ENCODE data around the gene RFFL.
"Not testable (repeated sequence)": the region's sequence is repeated elsewhere in the genome, so short reads cannot be mapped to it uniquely, and the experiment has no call there.

The RFFL gene

DNA sequence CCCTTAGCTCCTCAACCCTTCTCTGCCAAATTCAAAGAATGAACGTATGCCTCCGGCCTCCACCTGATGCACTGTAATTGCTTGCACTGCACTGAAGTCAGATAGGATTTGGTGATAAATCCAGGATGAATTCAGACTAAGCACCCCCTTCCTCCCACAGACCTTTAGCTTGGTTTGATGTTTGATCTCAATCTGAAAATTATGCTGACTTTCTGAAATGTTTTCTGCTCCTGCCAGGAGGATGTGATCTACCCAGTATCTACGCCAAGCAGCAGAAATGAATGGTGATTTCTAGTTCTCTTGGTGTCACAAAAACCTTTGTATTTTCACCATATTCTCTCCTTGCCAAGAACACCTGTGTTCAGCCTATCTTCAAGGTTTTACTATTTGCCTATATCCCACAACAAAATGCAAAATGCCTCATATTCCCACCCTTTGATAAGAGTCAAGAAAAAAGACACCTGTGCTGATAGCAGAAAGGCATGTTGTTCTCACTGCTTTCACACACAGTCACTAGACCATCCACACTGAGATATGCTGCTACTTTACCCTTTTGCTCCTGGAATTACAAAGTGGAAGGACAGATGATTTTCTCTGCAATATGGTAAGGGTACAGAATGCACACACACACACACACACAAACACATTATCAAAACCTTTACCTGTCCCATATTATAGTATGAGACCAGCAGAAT lies 14.7 kb downstream of the RFFL start:
- Histone ChIP-seq H3K9me3 (ENCODE audit: control insufficient read depth, insufficient read depth, low read length) (no peaks in the 10 kb centered on the region), H3K9ac (ENCODE audit: low read depth, low read length) (no peak overlapping the region), H3K36me3 (ENCODE audit: insufficient read depth, low read length) (no peaks in the 10 kb centered on the region), H3K4me1 (ENCODE audit: insufficient read depth, low read length) (peaks cover 15% of the 10 kb centered on the region)

DNA sequence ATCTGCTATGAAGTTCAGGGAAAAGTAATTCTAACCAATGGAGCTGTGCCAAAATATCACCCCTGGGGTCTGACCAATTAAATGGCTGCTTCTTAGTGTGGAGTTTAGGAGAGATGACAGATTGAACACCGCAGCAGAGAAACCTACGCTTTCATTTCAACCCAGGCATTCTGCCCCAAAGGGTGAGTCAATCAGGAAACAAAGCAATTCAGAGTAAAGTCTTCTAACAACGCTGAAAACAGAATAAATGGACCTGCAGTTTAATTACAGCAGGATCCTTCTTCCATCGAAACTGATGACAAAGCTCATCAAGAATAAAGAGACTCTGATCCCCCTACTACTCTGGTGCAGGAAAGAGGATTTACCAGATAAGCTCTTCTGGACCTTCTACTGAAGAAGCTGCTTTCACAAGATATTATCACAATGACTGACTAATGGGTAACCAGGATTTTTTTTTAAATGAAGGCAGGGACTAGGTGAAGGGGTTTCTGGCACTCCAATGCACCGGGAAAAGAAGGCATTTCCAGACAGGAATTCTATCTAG lies 16.7 kb downstream of the RFFL start:
- H3K9me3 ChIP-seq (ENCODE audit: control insufficient read depth, insufficient read depth, low read length) = no peaks in the 10 kb centered on the region
- H3K9ac ChIP-seq (ENCODE audit: low read depth, low read length) = no peak overlapping the region
- no peaks in the 10 kb centered on the region for H3K36me3 ChIP-seq (ENCODE audit: insufficient read depth, low read length)
- H3K4me1 ChIP-seq (ENCODE audit: insufficient read depth, low read length) = peaks cover 7% of the 10 kb centered on the region; the same call in 1 of the 2 replicates

DNA sequence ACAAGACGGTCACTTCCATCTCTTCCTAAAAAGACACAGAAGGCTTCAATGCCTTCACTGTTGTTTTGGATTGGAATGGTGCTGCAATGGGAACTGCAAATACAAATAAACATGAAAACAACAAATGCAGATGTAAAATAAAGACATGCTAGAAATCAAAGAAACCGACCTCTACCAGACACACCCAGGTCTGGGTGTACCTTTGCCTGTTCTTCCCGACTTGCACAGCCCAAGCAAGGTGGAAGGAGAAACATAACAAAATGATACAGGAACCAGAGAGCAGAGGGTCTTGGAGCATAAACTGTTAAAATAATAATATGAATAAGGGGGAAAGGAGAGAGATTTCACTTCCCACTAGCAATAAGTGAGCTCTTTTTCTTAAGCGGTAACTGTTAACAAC lies 17.3 kb downstream of the RFFL start:
- no peak overlapping the region for H3K9ac ChIP-seq (ENCODE audit: low read depth, low read length)
- H3K9me3 ChIP-seq (ENCODE audit: control insufficient read depth, insufficient read depth, low read length) = no peaks in the 10 kb centered on the region
- H3K36me3 ChIP-seq (ENCODE audit: insufficient read depth, low read length) = no peaks in the 10 kb centered on the region
- 0 out of 2 replicates have a peak, but pooled peaks cover 5% of the 10 kb centered on the region for H3K4me1 ChIP-seq (ENCODE audit: insufficient read depth, low read length)

DNA sequence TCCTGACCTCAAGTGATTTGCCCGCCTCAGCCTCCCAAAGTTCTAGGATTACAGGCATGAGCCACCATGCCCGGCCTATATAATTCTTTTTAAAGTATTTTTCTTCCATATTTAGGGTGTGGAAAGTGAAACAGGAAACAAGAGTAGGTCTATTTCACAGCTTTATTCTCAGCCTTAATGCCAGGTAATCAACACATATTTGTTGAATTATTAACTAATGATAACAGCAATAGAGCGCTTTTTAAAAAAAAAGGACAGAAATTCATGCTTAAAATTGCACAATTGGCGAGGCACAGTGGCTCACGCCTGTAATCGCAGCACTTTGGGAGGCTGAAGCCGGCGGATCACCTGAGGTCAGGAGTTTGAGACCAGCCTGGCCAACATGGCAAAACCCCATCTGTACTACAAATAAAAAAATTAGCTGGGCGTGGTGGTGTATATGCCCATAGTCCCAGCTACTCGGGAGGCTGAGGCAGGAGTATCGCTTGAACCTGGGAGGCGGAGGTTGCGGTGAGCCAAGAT lies 18.0 kb downstream of the RFFL start:
- H3K36me3 ChIP-seq (ENCODE audit: insufficient read depth, low read length); H3K4me1 ChIP-seq (ENCODE audit: insufficient read depth, low read length); H3K9ac ChIP-seq (ENCODE audit: low read depth, low read length); H3K9me3 ChIP-seq (ENCODE audit: control insufficient read depth, insufficient read depth, low read length): not testable (repeated sequence)

DNA sequence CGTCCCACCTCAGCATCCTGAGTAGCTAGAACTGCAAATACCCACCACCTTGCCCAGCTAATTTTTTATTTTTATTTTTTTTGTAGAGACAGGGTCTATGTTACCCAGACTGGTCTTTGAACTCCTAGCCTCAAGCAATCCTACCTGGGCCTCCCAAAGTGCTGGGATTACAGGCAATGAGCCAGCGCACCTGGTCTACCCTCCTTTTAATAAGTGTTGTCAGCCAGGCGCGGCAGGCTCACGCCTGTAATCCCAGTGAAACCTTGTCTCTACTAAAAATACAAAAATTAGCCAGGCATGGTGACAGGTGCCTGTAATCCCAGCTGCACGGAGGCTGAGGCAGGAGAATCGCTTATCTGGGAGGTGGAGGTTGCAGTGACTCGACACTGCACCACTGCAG lies 19.3 kb downstream of the RFFL start:
- H3K4me1 ChIP-seq (ENCODE audit: insufficient read depth, low read length) = 0 out of 2 replicates have a peak, but pooled peaks cover 5% of the 10 kb centered on the region
- H3K9ac ChIP-seq (ENCODE audit: low read depth, low read length) = no peak overlapping the region
- H3K36me3 ChIP-seq (ENCODE audit: insufficient read depth, low read length) = no peaks in the 10 kb centered on the region
- H3K9me3 ChIP-seq (ENCODE audit: control insufficient read depth, insufficient read depth, low read length) = no peaks in the 10 kb centered on the region

- H3K4me1 ChIP-seq (ENCODE audit: insufficient read depth, low read length) = no peaks in the 10 kb centered on the region
- H3K9ac ChIP-seq (ENCODE audit: low read depth, low read length) = no peak overlapping the region
- no peaks in the 10 kb centered on the region for H3K9me3 ChIP-seq (ENCODE audit: control insufficient read depth, insufficient read depth, low read length)
- no peaks in the 10 kb centered on the region for H3K36me3 ChIP-seq (ENCODE audit: insufficient read depth, low read length)
Observed at GRCh38 chr17:35041390-35041789, 22.1 kb downstream of the RFFL start.

DNA sequence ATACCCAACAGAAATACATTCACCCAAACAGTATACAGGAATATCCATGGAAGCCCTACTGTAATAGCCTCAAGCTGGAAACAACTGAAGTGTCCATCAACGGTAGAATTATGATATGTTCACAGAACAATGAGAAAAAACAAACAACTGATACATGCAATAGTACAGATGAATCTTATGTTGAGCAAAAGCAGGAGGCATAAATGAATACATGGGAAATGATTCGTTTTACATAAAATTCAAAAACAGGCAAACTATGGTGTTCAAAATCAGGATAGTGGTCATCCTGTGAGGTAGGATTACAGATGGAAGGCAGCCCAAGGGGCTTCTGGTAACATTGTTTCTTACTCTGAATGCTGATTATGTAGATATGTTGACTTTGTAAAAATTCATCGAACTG lies 25.1 kb downstream of the RFFL start:
- Histone ChIP-seq H3K4me1 (ENCODE audit: insufficient read depth, low read length) (no peaks in the 10 kb centered on the region), H3K9me3 (ENCODE audit: control insufficient read depth, insufficient read depth, low read length) (no peaks in the 10 kb centered on the region), H3K36me3 (ENCODE audit: insufficient read depth, low read length) (no peaks in the 10 kb centered on the region), H3K9ac (ENCODE audit: low read depth, low read length) (no peak overlapping the region)

- no peak overlapping the region for H3K9ac ChIP-seq (ENCODE audit: low read depth, low read length)
Observed at GRCh38 chr17:35030780-35031179, 32.7 kb downstream of the RFFL start.

GRCh38 chr17:35028531-35029262 lies 34.8 kb downstream of the RFFL start:
- Histone ChIP-seq H3K4me1 (ENCODE audit: insufficient read depth, low read length) (no peaks in the 10 kb centered on the region), H3K36me3 (ENCODE audit: insufficient read depth, low read length) (no peaks in the 10 kb centered on the region), H3K9ac (ENCODE audit: low read depth, low read length) (no peak overlapping the region), H3K9me3 (ENCODE audit: control insufficient read depth, insufficient read depth, low read length) (no peaks in the 10 kb centered on the region)

More at GRCh38 chr17:35030780-35031179, 32.7 kb downstream of the RFFL start:
- H3K4me1 ChIP-seq (ENCODE audit: insufficient read depth, low read length) = no peaks in the 10 kb centered on the region
- H3K36me3 ChIP-seq (ENCODE audit: insufficient read depth, low read length) = no peaks in the 10 kb centered on the region
- no peaks in the 10 kb centered on the region for H3K9me3 ChIP-seq (ENCODE audit: control insufficient read depth, insufficient read depth, low read length)

- not testable (repeated sequence) for H3K36me3 ChIP-seq (ENCODE audit: insufficient read depth, low read length); H3K4me1 ChIP-seq (ENCODE audit: insufficient read depth, low read length); H3K9me3 ChIP-seq (ENCODE audit: control insufficient read depth, insufficient read depth, low read length)
Observed at GRCh38 chr17:35028097-35028496, 35.4 kb downstream of the RFFL start.

GRCh38 chr17:35025541-35025940 lies 38.0 kb downstream of the RFFL start:
- no peaks in the 10 kb centered on the region for H3K4me1 ChIP-seq (ENCODE audit: insufficient read depth, low read length)
- no peaks in the 10 kb centered on the region for H3K9me3 ChIP-seq (ENCODE audit: control insufficient read depth, insufficient read depth, low read length)
- no peaks in the 10 kb centered on the region for H3K36me3 ChIP-seq (ENCODE audit: insufficient read depth, low read length)
- no peak overlapping the region for H3K9ac ChIP-seq (ENCODE audit: low read depth, low read length)

More at GRCh38 chr17:35028097-35028496, 35.4 kb downstream of the RFFL start:
- H3K9ac ChIP-seq (ENCODE audit: low read depth, low read length) = not testable (repeated sequence)

- Histone ChIP-seq H3K36me3 (ENCODE audit: insufficient read depth, low read length) (no peaks in the 10 kb centered on the region), H3K4me1 (ENCODE audit: insufficient read depth, low read length) (no peaks in the 10 kb centered on the region), H3K9me3 (ENCODE audit: control insufficient read depth, insufficient read depth, low read length) (no peaks in the 10 kb centered on the region), H3K9ac (ENCODE audit: low read depth, low read length) (no peak overlapping the region)
Observed at GRCh38 chr17:35023538-35023937, 40.0 kb downstream of the RFFL start.

DNA sequence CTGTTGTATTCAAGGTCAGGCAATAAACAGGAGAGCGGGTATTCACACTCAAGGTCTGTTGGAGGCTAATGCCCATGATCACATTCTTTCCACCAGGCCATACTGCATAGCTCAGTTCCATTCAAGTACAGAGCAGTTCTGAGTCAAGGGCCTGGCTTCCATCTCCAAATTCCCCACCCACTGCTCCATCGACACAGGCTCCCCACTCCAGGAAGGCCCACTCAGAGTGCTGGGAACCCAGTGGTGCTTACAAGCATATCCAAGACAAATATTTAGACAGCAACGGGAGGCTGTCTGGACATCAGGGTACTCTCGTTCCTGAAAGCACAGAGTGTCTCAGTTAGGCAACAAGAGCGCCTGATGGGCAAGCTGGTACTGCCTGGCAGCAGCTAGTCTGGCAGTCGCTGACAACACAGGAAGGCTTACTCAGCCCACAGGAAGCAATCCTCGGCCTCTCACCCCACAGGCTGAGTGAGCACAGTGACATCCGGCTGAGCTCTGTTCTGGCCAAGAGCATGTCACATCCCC lies 40.9 kb downstream of the RFFL start:
- H3K9me3 ChIP-seq (ENCODE audit: control insufficient read depth, insufficient read depth, low read length) = no peaks in the 10 kb centered on the region

DNA sequence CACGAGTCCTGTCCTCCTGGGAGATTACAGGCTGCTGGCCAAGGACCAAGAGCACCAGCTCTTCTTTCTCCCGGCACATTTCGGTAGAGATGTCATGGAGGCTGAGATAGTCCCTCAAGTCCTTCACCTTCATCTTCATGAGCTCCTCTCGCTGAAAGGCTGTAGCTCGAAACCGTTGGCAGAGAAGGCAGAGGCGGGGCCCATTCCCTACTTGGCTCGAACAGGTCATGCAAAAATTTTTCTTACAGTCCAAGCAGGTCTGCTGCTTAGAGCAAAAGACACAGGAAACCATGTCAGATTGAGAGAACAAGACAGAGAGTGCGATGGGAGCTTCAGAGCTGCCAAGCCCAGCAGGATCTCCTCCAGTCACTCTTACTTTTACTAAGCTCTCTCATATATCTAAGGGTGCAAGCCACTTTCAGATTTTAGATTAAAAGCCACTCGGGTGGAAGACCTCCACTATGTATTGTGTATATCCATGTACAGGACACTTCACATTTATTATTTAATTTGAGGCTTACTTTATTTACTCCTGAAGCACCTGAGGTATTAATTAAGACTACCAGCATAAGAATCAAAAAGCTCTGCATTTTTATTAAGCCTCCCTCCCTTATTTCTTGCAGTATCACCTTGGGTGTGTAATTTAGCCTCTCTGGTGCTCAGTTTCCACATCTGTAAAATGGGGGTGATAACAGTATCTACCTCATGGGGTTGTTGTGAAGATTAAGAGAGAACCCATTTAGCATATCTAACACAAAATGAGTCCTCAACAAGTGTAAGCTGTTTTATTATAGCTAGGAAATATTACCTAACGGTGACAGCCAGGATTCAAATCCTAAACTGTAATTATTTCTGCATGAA lies 41.8 kb downstream of the RFFL start:
- no peak overlapping the region for H3K9ac ChIP-seq (ENCODE audit: low read depth, low read length)
- no peaks in the 10 kb centered on the region for H3K9me3 ChIP-seq (ENCODE audit: control insufficient read depth, insufficient read depth, low read length)
- no peaks in the 10 kb centered on the region; the same call in 1 of the 2 replicates for H3K36me3 ChIP-seq (ENCODE audit: insufficient read depth, low read length)
- no peaks in the 10 kb centered on the region for H3K4me1 ChIP-seq (ENCODE audit: insufficient read depth, low read length)

More for the DNA sequence above, 40.9 kb downstream of the RFFL start:
- H3K4me1 ChIP-seq (ENCODE audit: insufficient read depth, low read length) = no peaks in the 10 kb centered on the region
- no peak overlapping the region for H3K9ac ChIP-seq (ENCODE audit: low read depth, low read length)
- H3K36me3 ChIP-seq (ENCODE audit: insufficient read depth, low read length) = no peaks in the 10 kb centered on the region; the same call in 1 of the 2 replicates

All from ES-I3 (cell line).